OCI-LY7 (cell line): ENCODE results near the gene CKS2. TPM values are rescaled to one million over a fixed set of nuclear protein-coding genes. Genes with fewer than 3 reads are reported as not detected.

Experiments used
- BruUV-seq: library from RNA; stranded (reverse); fragments of 400-500 nt; replicated peaks from 2 replicates; lab custom pipeline; 2021; lab: Mats Ljungman, UMichigan
- CTCF ChIA-PET: fragments of 300-600 bp; sonication (Branson Sonifier 250); formaldehyde crosslinking; loops from one replicate; lab custom pipeline; 2022; ENCODE audit warnings: antibody characterized with exemption; ENCODE audit not compliant: unreplicated experiment; lab: Charles Lee
- POLR2A ChIA-PET: fragments of 300-600 bp; sonication (Branson Sonifier 250); formaldehyde crosslinking; loops from one replicate; lab custom pipeline; 2022; ENCODE audit warnings: antibody characterized with exemption; lab: Charles Lee
- DNase-seq: peaks from one replicate; pipeline ENCODE4 v3.0.0-alpha.2; 2015; ENCODE audit warnings: low spot score
- H2AFZ ChIP-seq: fragments of 200-600 bp; sonication (generic), shearing (Covaris generic); 2 replicates; pipeline ENCODE4 v1.6.1; 2014; ENCODE audit warnings: mild to moderate bottlenecking, antibody characterized with exemption, low read length, moderate library complexity
- H3K27ac ChIP-seq: fragments of 200-600 bp; sonication (generic); 2 replicates; pipeline ENCODE4 v1.5.1; 2014; ENCODE audit warnings: mixed run types, low read depth, mild to moderate bottlenecking, moderate library complexity, low read length, inconsistent platforms; ENCODE audit not compliant: poor library complexity, severe bottlenecking
- H3K36me3 ChIP-seq: fragments of 200-600 bp; sonication (generic); 2 replicates; pipeline ENCODE4 v1.6.1; 2014; ENCODE audit warnings: mild to moderate bottlenecking, antibody characterized with exemption, low read length, moderate library complexity, mixed read lengths; ENCODE audit not compliant: insufficient read depth
- H3K4me1 ChIP-seq: fragments of 200-600 bp; sonication (generic); 2 replicates; pipeline ENCODE4 v1.5.1; 2014; ENCODE audit warnings: mild to moderate bottlenecking, low read length; ENCODE audit not compliant: insufficient read depth, poor library complexity, severe bottlenecking
- H3K4me2 ChIP-seq: fragments of 200-600 bp; sonication (generic); 2 replicates; pipeline ENCODE4 v1.6.1; 2014; ENCODE audit warnings: mild to moderate bottlenecking, low read length
- H3K4me3 ChIP-seq: fragments of 200-600 bp; sonication (generic); 2 replicates; pipeline ENCODE4 v1.5.1; 2014; ENCODE audit warnings: mild to moderate bottlenecking, low read depth, low read length; ENCODE audit not compliant: poor library complexity, severe bottlenecking
- H3K79me2 ChIP-seq: fragments of 200-600 bp; sonication (generic); 2 replicates; pipeline ENCODE4 v1.6.1; 2016; ENCODE audit warnings: low read depth, mild to moderate bottlenecking, low read length, moderate library complexity, mixed read lengths; ENCODE audit not compliant: insufficient read depth
- H3K9me2 ChIP-seq: fragments of 200-600 bp; sonication (generic); 2 replicates; pipeline ENCODE4 v1.6.1; 2016; ENCODE audit warnings: mild to moderate bottlenecking, low read length, mixed read lengths; ENCODE audit not compliant: insufficient read depth
- H3K9me3 ChIP-seq: fragments of 200-600 bp; sonication (generic); 2 replicates; pipeline ENCODE4 v1.6.1; 2014; ENCODE audit warnings: mild to moderate bottlenecking, mixed run types, low read length, mixed read lengths
- H4K20me1 ChIP-seq: fragments of 200-600 bp; sonication (generic); 2 replicates; pipeline ENCODE4 v1.6.1; 2014; ENCODE audit warnings: mild to moderate bottlenecking, antibody characterized with exemption, low read length, moderate library complexity, mixed read lengths; ENCODE audit not compliant: insufficient read depth
- EZH2phosphoT487 ChIP-seq: fragments of 200-600 bp; sonication (generic); IDR thresholded peaks from 2 replicates; pipeline ENCODE4 v1.6.1; 2018; ENCODE audit warnings: low read depth, borderline replicate concordance, mild to moderate bottlenecking, mixed run types, antibody characterized with exemption, low read length, moderate library complexity, mixed read lengths
- intact Hi-C: fragments of 100-400 bp; cut with micrococcal nuclease; formaldehyde crosslinking; loops from one replicate; pipeline ENCODE4 v1.10.0; 2022; ENCODE audit not compliant: unreplicated experiment
- total RNA-seq, 2 experiments: library from RNA; depleted of rRNA in 1 of 2; stranded (reverse); fragments of >200 nt in 1 of 2; shearing (Covaris generic) in 1 of 2; gene quantifications; 2 replicates each; pipeline ENCODE4 v1.2.3, GENCODE V29; 2014 to 2022
- TF ChIP-seq, protein P1 (sequence below): fragments of 200-600 bp; sonication (generic); conservative IDR thresholded peaks from 2 replicates; pipeline ENCODE4 v1.5.1; 2014; ENCODE audit warnings: mild to moderate bottlenecking, antibody characterized with exemption, low read length, moderate library complexity, mixed read lengths

Gene CKS2
- total RNA-seq, 2 experiments from 2014 or later, result 285 to 299 TPM

DNA sequence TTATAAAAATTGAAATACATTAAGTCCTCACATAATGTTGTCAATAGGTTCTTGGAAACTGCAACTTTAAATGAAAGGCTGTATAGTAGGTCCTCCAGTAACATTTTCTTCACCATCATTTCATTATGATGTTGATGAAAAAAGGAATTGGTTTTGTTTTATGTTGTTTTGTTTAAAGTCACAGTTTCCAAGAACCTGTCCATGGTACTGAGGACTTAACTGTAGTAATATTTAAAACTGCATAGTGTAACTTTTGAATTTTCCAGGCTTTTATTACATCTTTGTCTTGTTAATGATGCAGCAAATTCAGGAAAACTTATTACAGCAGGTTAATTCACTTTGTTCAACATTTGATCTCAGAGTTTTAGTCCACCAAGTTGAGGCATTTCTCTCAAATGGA is 18.9 kb downstream of the CKS2 start:
- ChIA-PET CTCF (no interaction called here), POLR2A (no interaction called here)
- no peaks in the 10 kb centered on the region for H3K4me1 ChIP-seq
- no peak for DNase-seq
- H3K9me3 ChIP-seq, result no peaks in the 10 kb centered on the region
- H3K27ac ChIP-seq, result no peak overlapping the region
- H3K9me2 ChIP-seq, result no peaks in the 10 kb centered on the region
- no peak overlapping the region for H3K4me2 ChIP-seq
- H4K20me1 ChIP-seq, result no peaks in the 10 kb centered on the region
- no TSS peak for BruUV-seq
- H3K4me3 ChIP-seq, result no peak overlapping the region
- H3K79me2 ChIP-seq, result peaks cover 7% of the 10 kb centered on the region; the same call in 1 of the 2 replicates
- H3K36me3 ChIP-seq, result peaks cover 97% of the 10 kb centered on the region
- intact Hi-C loops, result no loop called here
- H2AFZ ChIP-seq, result no peak overlapping the region
- TF ChIP-seq, protein P1, sequence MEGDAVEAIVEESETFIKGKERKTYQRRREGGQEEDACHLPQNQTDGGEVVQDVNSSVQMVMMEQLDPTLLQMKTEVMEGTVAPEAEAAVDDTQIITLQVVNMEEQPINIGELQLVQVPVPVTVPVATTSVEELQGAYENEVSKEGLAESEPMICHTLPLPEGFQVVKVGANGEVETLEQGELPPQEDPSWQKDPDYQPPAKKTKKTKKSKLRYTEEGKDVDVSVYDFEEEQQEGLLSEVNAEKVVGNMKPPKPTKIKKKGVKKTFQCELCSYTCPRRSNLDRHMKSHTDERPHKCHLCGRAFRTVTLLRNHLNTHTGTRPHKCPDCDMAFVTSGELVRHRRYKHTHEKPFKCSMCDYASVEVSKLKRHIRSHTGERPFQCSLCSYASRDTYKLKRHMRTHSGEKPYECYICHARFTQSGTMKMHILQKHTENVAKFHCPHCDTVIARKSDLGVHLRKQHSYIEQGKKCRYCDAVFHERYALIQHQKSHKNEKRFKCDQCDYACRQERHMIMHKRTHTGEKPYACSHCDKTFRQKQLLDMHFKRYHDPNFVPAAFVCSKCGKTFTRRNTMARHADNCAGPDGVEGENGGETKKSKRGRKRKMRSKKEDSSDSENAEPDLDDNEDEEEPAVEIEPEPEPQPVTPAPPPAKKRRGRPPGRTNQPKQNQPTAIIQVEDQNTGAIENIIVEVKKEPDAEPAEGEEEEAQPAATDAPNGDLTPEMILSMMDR, result no peak
- no peak for TF ChIP-seq EZH2phosphoT487

DNA sequence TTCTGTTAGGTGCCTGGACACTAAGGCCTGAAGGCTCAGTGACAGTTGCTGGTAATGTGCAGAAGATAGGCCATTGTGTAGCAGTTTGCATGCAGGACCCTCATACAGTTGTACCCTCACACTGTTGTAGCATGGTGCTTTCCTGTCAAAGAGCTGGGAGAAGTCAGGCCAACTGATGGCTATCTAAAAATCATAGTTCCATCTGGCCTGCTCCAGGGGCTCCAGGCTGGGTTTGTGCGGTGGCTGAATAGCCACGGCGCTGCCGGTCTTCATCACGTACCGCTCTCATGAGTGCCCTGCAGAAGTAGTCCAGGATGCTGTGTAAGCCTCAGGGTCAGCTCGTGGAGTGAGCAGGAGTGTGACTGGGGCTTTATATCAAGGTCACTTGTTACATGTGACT is 19.5 kb downstream of the CKS2 start:
- no peaks in the 10 kb centered on the region for H3K4me1 ChIP-seq
- intact Hi-C loops, result no loop called here
- H3K79me2 ChIP-seq, result peaks cover under 1% of the 10 kb centered on the region; the same call in 1 of the 2 replicates
- no peaks in the 10 kb centered on the region for H3K9me3 ChIP-seq
- H3K4me2 ChIP-seq, result no peak overlapping the region
- DNase-seq, result no peak
- H3K27ac ChIP-seq, result no peak overlapping the region
- no TSS peak for BruUV-seq
- peaks cover 99% of the 10 kb centered on the region for H3K36me3 ChIP-seq
- ChIA-PET CTCF (interaction anchor here (0.6 kb wide), 1 partner anchor 214 kb away, joined by 5 read pairs; no protein-coding TSS in a partner anchor), POLR2A (interaction anchor here (0.6 to 1.5 kb wide), 2 partner anchors 10 to 157 kb away, joined by 3 to 6 read pairs; no protein-coding TSS in a partner anchor)
- TF ChIP-seq, protein P1, result no peak
- no peak for TF ChIP-seq EZH2phosphoT487
- no peaks in the 10 kb centered on the region for H4K20me1 ChIP-seq
- H3K9me2 ChIP-seq, result no peaks in the 10 kb centered on the region
- H2AFZ ChIP-seq, result no peak overlapping the region
- no peak overlapping the region for H3K4me3 ChIP-seq

DNA sequence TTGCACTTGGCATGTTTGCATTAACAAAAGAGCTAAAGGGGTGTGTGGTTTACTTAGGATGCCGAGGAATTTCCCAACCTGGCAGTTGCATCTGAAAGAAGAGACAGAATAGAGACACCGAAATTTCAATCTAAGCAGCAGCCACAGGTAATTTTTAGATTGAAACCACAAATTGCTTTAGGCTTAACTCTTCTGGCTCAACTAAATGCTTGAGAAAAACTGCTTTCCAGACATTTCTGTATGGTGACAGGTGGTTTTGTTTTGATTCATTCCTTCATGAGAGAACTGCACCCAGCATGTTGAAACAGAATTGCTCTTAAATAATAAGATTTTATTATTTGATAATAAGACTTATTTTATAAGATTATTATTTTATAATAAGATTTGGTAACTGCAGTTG is 28.8 kb downstream of the CKS2 start:
- no TSS peak for BruUV-seq
- Histone ChIP-seq H3K79me2 (no peaks in the 10 kb centered on the region), H3K9me3 (no peaks in the 10 kb centered on the region), H3K27ac (no peak overlapping the region), H3K9me2 (no peaks in the 10 kb centered on the region), H3K36me3 (peaks cover 97% of the 10 kb centered on the region), H3K4me3 (no peak overlapping the region), H3K4me2 (no peak overlapping the region), H4K20me1 (no peaks in the 10 kb centered on the region), H2AFZ (no peak overlapping the region), H3K4me1 (no peaks in the 10 kb centered on the region)
- TF ChIP-seq EZH2phosphoT487, result no peak
- TF ChIP-seq, protein P1, result no peak
- DNase-seq, result no peak
- ChIA-PET CTCF (no interaction called here), POLR2A (no interaction called here)
- intact Hi-C loops, result no loop called here
